Vagina (tissue), 2 donors: ENCODE data around the gene TKTL1.
"Not testable (repeated sequence)": the region's sequence is repeated elsewhere in the genome, so short reads cannot be mapped to it uniquely, and the experiment has no call there.

Experiments used
- CTCF ChIP-seq, 3 experiments: fragments of 450-650 bp in 2 of 3; fragments of 200-600 bp in 1 of 3; sonication (generic) in 1 of 3; IDR thresholded peaks; one replicate each; pipeline ENCODE4 v1.5.1; 2017 to 2019; ENCODE audit warnings: antibody characterized with exemption in 3 of 3, mild to moderate bottlenecking in 2 of 3, moderate library complexity in 2 of 3
- POLR2A ChIP-seq, 2 donors: fragments of 450-650 bp; IDR thresholded peaks; one replicate each; pipeline ENCODE4 v1.6.1; 2017; ENCODE audit warnings: antibody characterized with exemption in 2 of 2, mild to moderate bottlenecking in 2 of 2, moderate library complexity in 2 of 2
- POLR2AphosphoS5 ChIP-seq, 2 donors: sonication (generic); formaldehyde crosslinking; IDR thresholded peaks; one replicate each; pipeline ENCODE4 v1.9.0; 2017; ENCODE audit warnings: antibody characterized with exemption in 2 of 2, mild to moderate bottlenecking in 2 of 2, low read depth in 1 of 2; ENCODE audit not compliant: insufficient read depth in 1 of 2

GRCh38 chrX:154284489-154285338 is 10.9 kb upstream of the TKTL1 start:
- not testable (repeated sequence) for TF ChIP-seq CTCF (IDR thresholded peaks at IDR 0.05); POLR2AphosphoS5 (IDR thresholded peaks at IDR 0.05; ENCODE audit: insufficient read depth in 1 of 2, low read depth in 1 of 2); POLR2A (IDR thresholded peaks at IDR 0.05)
